HG03139 (cell line): ENCODE results near the gene TMEM236.
A peak's percentile ranks its signal among the peaks of the same experiment; 100 is the strongest.

Experiments
- ATAC-seq: cut with Tn5 transposase; IDR thresholded peaks from one replicate; pipeline ENCODE4 v1.9.1; 2021; ENCODE audit not compliant: unreplicated experiment

Gene TMEM236

DNA sequence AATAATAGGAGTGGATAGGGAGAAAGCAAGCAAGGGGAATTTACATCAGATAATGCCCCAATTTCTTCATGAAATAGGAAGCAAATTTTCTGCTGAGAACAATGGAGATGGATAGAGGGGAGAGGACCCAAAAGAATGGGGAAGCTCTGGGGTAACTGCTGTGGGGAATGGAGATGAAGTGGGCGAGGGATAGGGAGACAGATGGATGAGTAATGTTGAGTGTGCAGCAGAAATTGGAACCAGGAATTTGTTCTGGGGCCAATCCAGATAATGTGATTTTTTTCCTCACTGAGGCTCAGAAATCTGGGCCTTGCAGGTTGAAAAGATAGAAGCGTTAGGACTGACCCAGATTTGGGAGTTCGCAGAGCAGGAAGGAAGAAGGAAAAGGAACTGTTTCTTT, 32.7 kb downstream of the TMEM236 start:
- ATAC-seq = no peak

DNA sequence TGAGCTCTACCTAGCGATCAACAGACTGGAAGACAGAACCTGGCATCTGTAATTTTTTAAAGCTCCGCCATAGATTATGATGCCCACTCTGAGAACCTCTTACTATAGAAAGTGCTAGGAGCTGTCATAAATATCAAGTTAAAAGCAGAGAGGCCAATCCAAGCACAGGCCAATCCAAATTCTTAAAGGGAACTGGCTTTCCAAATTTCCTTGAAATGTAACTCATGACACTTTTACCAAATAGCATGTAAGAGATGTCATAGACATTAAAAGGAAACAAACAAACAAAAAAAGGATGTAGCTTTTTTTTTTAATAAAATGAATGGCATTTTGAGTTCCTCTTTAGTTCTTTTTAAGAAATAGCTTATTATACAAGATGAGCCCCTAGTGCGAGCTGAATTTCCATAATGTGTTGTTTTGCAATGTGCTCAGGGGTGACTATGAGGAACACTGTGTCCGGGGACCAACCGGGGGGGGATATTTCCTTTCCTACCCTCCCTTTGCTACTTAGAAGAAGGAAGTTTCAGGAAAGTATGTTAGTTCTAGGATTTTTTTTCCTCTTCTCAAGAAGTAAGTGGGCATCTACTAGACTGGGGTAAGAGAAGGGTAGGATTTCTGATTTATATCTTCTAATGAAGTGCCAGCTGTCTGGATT, 33.4 kb downstream of the TMEM236 start:
- ATAC-seq = no peak

DNA sequence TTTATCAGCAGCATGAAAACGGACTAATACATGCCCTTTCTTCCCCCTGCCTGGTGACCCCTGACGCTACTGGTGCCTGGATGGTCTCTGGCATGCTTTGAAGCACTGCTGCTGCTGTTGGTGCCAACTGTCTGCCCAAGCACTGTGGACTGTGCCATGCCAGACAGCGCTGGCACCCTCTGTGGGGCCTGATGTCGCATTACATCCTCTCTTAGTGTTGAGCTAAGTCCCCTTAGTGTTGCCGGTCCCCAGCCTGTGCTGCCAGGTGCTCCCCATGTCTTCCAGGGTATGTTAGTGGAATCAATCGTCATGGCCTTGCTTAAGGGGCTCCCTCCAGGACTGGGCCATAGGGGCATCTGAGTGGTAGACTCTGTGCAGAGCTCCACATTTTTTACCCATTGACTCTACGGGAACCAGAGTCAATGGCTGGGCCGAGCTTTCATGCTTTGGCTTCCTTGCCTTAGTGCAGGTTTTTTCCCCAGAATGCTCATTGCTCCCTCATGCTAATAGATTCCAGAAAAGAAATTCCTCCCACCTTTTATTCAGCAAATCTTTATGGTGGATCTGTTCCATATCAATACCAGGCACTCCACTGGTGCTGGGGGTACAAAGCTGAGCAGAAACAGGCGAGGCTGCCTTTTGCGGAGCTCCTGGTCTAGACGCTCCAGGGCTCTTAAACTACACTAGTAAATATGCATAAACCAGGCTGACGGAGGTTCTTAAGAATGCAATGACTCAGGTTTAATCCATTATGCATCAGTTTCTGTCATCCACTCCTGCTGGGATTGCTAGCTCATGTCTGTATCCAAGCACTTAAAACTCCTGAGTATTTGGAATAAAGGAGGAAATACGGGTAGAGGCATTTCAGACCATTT, 35.3 kb downstream of the TMEM236 start:
- no peak for ATAC-seq

DNA sequence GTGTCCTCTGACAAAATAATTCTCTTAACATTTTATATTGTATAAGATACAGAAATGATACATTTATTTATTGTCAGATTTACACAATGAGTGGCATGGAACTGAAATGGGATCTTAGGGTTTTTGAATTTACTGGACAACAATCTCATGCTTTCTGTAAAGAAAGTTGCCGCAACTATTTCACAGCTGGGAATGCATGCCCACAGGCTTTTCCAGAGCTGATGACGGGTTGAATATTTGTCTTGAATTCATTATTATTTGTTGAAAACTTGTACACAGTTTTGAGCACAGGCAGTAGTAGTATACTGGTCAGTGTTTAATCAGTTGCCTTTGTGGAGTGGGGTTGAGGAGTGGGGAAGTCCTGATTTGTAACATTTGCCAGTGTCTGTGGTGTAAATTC, 36.6 kb downstream of the TMEM236 start:
- no peak for ATAC-seq

DNA sequence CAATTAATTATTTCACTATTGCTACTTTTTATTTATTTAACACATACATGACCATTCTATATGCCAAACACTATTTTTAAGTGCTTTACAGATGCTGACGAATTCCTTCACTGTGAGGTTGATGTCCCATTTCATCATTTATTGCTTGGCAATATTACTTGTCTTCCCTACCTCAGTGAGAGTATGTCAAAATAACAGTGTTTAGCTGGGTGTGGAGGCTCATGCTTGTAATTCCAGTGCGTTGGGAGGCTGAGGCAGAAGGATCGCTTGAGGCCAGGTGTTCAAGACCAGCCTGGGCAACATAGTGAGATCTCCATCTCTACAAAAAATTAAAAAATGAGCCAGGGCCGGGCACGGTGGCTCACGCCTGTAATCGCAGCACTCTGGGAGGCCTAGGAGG, 37.4 kb downstream of the TMEM236 start:
- no peak for ATAC-seq

DNA sequence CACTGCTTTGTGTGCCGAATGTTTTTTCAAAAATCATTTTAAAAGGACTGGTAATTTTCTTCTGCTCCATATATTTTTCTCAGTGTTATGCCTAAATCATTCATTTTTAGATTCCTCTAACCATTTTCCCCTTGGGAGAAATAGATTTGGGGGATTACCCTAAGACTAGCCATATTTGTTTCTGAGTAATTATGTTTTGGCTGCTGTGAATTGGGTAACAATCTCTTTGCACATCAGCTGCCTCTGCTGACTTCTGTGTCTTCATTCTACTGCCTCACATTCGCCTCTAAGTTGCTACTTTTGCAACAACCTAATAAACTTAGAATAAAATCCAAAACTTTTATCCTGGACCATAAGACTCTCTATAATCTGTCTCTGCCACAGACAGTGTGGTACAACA, 38.6 kb downstream of the TMEM236 start:
- no peak for ATAC-seq

DNA sequence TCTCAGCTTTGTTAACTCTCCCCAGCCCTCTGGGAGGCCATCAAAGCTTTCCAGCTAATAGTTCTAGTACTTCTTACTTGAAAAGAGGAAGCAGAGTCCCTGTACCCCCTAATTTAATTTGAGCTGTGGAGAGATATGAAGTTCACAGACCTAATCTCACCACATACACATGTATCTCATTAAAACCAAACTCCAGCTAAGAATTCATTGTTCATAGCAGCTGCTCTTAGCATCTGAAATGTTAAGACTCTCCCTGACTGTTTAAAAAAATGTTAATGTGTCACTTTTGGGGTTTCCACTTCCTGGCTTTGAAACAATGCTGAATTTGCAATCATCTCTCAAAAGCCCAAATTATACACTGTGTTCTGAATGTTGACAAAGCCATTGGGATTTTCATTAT, 41.0 kb downstream of the TMEM236 start:
- no peak for ATAC-seq

DNA sequence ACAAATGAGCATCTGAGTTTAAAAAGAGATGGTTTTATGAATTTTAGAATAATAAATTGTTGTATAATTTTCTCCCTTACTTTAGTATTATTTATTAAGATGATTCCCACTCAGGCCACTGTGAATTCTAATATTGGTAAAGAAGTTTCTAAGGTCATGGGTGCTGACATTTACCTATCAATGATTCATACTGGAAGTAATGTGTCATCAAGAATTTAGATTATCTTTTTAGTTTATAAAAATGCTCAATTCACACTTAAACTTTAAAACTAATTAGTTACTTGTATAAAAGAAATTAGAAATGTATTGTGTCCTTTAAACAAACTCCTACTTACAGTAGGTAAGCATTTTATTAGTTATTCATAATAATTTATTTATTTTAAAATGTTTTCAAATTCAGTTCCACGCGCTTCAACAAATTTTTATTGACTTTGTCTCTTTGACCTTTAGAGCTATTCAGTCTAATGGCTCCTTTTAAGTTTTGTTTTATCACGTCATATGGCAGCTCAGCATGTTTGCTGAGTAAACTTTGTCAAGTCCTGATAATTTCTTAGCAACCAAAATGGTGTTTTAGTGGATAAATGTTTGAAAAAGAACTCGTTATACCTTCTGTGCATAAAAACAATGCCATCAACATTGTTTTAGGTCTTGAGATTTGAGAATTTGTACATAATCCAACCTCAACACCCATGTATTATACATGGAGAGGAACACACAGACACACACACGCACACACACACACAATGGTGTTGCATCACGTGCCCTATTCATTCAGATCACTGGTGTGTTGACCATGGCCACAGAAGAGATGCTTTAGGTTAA, 42.0 kb downstream of the TMEM236 start:
- ATAC-seq = no peak

DNA sequence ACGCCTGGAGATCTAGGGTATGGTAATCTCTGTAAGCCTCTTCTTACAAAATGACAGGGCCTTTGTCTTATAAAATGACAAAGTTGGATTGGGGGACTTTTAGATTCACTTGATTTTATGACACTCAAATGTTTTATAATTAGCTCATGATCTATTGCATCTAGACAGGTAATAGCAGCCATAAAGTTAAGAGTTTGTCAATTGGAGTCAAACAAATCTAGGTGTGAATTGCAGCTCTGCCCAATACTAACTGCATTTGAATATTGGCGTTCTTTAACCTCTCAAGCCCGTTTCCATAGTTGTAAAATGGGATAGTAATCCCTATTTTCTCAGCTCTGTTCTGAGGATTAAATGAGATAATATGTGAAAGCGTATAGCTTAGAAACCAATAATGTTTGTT, 43.1 kb downstream of the TMEM236 start:
- no peak for ATAC-seq

DNA sequence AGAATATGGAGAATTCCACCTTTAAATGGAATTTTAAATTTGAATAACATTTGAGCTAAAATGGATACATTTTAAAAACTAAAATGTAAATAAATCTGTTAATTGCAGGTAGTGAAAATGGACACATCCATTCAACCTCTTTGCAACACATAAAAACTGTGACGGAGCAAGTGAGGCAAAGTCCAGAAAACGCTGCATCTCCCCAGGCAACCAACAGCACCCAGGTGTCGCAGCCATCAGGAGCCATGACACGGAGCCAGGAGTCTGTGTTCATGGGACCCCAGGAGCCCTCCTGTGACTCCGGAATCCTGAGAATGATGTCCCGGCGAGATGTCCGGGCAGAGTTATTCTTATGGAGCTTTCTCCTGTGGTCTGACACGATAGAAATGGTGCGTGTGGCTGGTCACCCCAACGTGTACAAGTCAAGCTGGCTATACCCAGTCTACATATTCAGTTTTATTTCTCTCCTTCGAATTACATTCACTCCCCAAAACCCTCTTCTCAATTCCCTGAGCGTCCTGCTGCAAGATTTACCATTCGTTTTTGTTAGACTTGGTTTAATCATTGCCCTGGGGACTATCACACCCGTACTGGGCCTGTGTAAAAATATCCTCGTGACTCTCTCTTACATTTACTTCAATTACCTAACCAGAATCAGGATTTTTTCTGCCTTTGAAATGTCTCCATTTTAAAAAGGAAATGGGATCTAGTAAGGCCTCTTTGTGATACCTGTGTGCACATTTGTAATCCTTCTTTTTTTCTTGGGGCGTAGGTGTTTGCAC, 44.0 kb downstream of the TMEM236 start:
- no peak for ATAC-seq

DNA sequence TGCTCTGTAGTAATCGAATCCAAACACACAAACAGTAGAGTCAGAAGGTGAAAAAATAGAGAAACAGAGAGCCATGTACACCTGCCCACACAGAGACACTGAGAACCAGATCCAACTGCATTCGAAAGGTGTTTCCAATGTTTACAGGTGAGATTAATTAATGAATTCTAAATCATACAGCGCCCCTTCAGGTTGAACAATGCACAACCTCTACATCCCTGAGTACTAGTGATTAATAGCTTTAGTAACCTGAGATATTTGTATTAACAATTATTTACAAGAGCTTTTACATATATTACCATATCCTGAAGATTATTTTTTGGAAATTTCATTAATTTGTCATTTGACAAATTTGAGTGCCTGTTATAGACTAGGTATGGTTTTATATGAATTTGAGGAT, 49.5 kb downstream of the TMEM236 start:
- ATAC-seq = no peak

DNA sequence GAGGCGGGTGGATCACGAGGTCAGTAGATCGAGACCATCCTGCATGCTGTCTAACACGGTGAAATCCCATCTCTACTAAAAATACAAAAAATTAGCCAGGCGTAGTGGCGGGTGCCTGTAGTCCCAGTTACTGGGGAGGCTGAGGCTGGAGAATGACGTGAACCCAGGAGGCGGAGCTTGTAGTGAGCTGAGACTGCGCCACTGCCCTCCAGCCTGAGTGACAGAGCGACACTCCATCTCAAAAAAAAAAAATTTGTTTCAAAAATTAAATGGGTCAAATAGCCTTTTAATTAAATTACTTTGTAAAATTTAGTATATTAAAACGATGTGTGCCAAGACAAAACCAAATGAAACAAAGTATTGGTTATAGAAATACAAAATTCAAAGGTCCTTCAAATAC, 50.3 kb downstream of the TMEM236 start:
- ATAC-seq = no peak

DNA sequence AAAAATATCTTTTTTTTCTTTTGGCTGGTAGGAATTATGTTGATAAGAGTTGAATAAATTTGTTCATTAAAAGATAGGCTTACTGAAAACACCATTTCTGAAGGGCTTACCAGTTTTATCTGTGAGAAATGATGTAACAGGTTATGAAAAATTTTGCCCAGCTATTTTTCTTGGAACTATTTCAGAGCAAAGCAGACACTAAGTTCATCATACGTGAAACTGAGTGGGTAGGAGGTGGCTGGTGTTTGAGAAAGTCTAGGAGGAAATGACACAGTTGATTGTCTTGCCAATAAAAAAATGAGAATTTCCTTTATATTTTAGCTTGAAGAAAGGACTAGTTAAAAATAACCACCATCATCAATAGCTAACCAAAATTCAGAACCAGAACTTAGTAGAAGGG, 51.0 kb downstream of the TMEM236 start:
- ATAC-seq = no peak

DNA sequence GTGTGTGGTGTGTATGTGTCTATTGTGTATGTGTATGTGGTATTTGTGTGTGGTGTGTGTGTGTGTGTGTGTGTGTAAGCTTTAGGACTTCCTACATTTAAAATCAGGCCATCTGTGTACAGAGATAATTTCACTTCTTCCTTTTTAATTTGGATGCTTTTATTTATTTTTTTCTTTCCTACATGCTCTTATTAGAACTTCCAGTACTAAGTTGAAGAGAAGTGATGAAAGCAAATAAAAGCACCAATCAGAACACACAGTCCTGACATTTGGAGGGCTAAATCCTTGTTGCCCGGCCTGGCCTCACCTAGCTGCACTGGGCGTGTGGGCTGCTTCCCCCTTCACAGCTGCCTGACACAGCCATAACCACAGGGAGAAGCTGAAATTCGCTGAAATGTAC, 53.3 kb downstream of the TMEM236 start:
- ATAC-seq = no peak

DNA sequence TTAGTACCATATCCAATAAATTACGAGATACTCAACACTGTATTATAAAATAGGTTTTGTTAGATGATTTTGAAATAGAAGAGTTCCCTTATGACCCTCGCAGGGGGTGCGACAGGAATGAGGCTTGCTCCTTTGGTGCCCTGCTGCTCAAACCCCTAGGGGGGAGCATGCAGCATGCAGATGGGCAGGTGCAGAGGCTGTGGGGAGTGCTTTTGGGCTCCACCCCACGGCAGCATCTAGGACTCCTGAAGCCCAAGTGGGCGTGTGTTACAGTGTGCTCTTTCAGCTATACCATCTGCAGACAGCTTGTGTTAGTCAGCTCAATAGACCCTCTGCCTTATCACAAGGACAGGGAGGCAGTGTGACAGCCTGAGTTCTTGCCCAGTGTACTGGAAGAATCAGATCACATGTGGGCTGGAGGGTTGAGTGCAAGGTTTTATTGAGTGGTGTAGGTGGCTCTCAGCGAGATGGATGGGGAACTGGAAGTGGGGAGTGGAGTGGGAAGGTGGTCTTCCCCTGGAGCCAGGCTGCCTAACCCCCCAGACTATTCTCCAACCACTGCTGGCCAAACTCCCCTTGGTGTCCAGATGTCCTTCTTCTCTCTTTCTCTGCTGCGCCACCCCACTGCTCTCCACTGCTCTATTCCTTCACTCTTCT, 54.0 kb downstream of the TMEM236 start:
- ATAC-seq = peak; percentile 77

DNA sequence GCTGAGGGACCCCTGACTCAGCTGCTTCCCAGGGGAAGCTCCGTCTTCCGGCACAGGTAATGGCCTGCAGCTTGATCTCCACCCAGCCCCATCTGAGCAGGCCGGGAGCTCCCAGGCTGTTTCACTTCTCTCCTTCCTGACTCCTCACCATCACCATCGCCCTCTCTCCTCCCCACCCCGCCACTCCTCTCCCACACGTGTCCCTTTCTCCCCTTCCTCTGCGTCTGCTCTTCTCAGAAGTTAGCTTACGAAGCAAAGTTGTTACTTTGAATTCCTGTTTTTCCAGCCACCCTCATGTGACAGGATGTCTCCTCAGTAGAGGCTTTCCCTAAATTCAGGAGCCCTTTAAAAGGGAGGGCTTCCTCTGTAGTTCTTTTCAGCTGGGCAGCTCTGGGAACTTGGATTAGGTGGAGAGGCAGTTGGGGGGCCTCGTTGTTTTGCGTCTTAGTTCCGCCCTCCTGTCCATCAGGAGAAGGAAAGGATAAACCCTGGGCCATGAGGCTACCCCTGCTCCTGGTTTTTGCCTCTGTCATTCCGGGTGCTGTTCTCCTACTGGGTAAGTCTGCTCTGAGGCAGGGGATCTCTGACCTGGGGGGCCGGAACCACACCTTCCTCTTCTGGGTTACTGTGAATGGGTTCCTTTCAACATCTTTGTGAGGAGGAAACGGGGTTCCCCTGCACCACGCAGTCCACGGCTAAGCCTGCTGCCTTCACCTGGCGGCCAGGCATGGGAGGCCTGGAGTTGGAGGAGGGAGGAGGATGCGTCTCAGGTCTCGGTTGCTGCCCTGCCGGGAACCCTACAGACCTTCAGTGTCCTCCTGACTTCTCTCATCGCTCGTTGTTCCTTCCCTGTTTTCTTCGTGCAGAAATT, 57.2 kb downstream of the TMEM236 start, which contains the start of gene MRC1:
Gene MRC1, plus strand, starts transcription at position 378 of the 871 bp plus-strand sequence. Its CDS starts 118 bp downstream, at position 496.
- no peak for ATAC-seq

DNA sequence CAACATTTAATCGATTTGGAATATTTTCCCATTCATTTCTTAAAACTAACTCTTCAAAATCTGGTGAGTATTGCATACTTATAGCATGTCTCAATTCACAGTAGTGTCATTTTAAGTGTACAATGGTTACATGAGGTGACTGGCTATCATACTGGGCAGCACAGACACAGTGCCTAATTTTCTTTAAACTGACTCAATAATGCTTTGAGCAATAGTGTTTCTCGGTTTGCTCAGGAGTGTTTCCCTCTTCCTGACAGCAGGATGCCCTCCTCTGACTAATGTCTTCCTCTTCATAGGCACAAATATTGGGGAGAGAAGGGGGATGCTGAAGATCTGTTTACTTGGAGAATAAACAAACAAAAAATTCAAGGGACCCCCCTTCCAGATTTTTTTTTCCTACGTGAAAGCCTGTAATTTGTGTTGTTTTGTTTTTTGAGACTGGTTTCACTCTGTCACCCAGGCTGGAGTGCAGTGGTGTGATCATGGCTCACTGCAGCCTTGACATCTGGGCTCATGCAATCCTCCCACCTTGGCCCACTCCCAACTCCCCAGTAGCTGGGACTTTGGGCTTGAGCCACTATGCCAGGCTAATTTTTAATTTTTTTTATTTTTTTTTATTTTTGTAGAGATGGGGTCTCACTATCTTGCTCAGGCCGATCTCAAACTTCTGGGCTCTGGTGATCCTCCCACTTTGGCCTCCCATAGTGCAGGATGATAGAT, 59.3 kb downstream of the TMEM236 start:
- ATAC-seq = no peak

DNA sequence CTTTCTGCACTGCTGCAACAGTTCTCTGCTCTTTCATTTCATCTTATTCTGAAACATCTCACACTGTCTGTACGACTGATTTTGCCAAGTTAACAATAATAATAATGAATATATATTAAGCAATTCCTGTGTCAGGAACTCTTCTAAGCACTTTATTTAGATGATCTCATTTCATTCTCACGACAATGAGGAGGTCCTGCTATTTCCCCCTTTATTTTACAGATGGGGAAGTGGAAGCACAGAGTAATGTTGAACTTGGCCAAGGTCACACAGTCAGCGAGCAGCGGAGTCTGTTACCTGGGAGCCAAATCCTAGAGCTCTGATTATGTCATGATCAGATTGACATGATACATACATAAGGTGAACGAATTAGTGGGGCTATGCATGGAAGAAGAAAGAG, 63.0 kb downstream of the TMEM236 start:
- no peak for ATAC-seq

DNA sequence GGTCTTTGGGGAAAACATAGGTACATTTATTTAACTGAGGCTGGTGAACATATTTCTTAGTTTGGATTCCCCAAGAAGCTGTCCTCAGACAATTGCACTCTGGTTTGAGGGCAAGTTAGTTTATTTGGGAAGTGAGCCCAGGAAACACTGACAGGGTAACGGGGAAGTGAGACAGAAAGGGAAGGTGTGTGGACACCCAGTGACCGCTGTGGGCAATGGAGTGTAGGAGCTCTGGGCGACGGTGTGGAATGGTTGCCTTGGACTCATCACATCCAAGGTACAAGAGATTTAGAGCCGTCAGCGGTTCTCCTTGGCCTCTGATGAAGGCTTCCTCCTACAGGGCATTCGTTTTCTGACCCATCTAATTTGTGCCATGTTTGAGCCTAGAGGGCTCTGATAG, 64.2 kb downstream of the TMEM236 start:
- ATAC-seq = no peak
